OCI-LY7 (cell line): ENCODE measurements around the gene ZNF282. TPM values are rescaled to one million over a fixed set of nuclear protein-coding genes. Genes with fewer than 3 reads are reported as not detected.

Experiments
- BruUV-seq: library from RNA; stranded (reverse); fragments of 400-500 nt; replicated peaks from 2 replicates; lab custom pipeline; 2021; lab: Mats Ljungman, UMichigan
- CTCF ChIA-PET: fragments of 300-600 bp; sonication (Branson Sonifier 250); formaldehyde crosslinking; loops from one replicate; lab custom pipeline; 2022; ENCODE audit warnings: antibody characterized with exemption; ENCODE audit not compliant: unreplicated experiment; lab: Charles Lee
- POLR2A ChIA-PET: fragments of 300-600 bp; sonication (Branson Sonifier 250); formaldehyde crosslinking; loops from one replicate; lab custom pipeline; 2022; ENCODE audit warnings: antibody characterized with exemption; lab: Charles Lee
- DNase-seq: peaks from one replicate; pipeline ENCODE4 v3.0.0-alpha.2; 2015; ENCODE audit warnings: low spot score
- H2AFZ ChIP-seq: fragments of 200-600 bp; sonication (generic), shearing (Covaris generic); 2 replicates; pipeline ENCODE4 v1.6.1; 2014; ENCODE audit warnings: mild to moderate bottlenecking, antibody characterized with exemption, low read length, moderate library complexity
- H3K27ac ChIP-seq: fragments of 200-600 bp; sonication (generic); 2 replicates; pipeline ENCODE4 v1.5.1; 2014; ENCODE audit warnings: mixed run types, low read depth, mild to moderate bottlenecking, moderate library complexity, low read length, inconsistent platforms; ENCODE audit not compliant: poor library complexity, severe bottlenecking
- H3K36me3 ChIP-seq: fragments of 200-600 bp; sonication (generic); 2 replicates; pipeline ENCODE4 v1.6.1; 2014; ENCODE audit warnings: mild to moderate bottlenecking, antibody characterized with exemption, low read length, moderate library complexity, mixed read lengths; ENCODE audit not compliant: insufficient read depth
- H3K4me1 ChIP-seq: fragments of 200-600 bp; sonication (generic); 2 replicates; pipeline ENCODE4 v1.5.1; 2014; ENCODE audit warnings: mild to moderate bottlenecking, low read length; ENCODE audit not compliant: insufficient read depth, poor library complexity, severe bottlenecking
- H3K4me2 ChIP-seq: fragments of 200-600 bp; sonication (generic); 2 replicates; pipeline ENCODE4 v1.6.1; 2014; ENCODE audit warnings: mild to moderate bottlenecking, low read length
- H3K4me3 ChIP-seq: fragments of 200-600 bp; sonication (generic); 2 replicates; pipeline ENCODE4 v1.5.1; 2014; ENCODE audit warnings: mild to moderate bottlenecking, low read depth, low read length; ENCODE audit not compliant: poor library complexity, severe bottlenecking
- H3K79me2 ChIP-seq: fragments of 200-600 bp; sonication (generic); 2 replicates; pipeline ENCODE4 v1.6.1; 2016; ENCODE audit warnings: low read depth, mild to moderate bottlenecking, low read length, moderate library complexity, mixed read lengths; ENCODE audit not compliant: insufficient read depth
- H3K9me2 ChIP-seq: fragments of 200-600 bp; sonication (generic); 2 replicates; pipeline ENCODE4 v1.6.1; 2016; ENCODE audit warnings: mild to moderate bottlenecking, low read length, mixed read lengths; ENCODE audit not compliant: insufficient read depth
- H3K9me3 ChIP-seq: fragments of 200-600 bp; sonication (generic); 2 replicates; pipeline ENCODE4 v1.6.1; 2014; ENCODE audit warnings: mild to moderate bottlenecking, mixed run types, low read length, mixed read lengths
- H4K20me1 ChIP-seq: fragments of 200-600 bp; sonication (generic); 2 replicates; pipeline ENCODE4 v1.6.1; 2014; ENCODE audit warnings: mild to moderate bottlenecking, antibody characterized with exemption, low read length, moderate library complexity, mixed read lengths; ENCODE audit not compliant: insufficient read depth
- CTCF ChIP-seq: fragments of 200-600 bp; sonication (generic); conservative IDR thresholded peaks from 2 replicates; pipeline ENCODE4 v1.5.1; 2014; ENCODE audit warnings: mild to moderate bottlenecking, antibody characterized with exemption, low read length, moderate library complexity, mixed read lengths
- EZH2phosphoT487 ChIP-seq: fragments of 200-600 bp; sonication (generic); IDR thresholded peaks from 2 replicates; pipeline ENCODE4 v1.6.1; 2018; ENCODE audit warnings: low read depth, borderline replicate concordance, mild to moderate bottlenecking, mixed run types, antibody characterized with exemption, low read length, moderate library complexity, mixed read lengths
- intact Hi-C: fragments of 100-400 bp; cut with micrococcal nuclease; formaldehyde crosslinking; loops from one replicate; pipeline ENCODE4 v1.10.0; 2022; ENCODE audit not compliant: unreplicated experiment
- total RNA-seq, 2 experiments: library from RNA; depleted of rRNA in 1 of 2; stranded (reverse); fragments of >200 nt in 1 of 2; shearing (Covaris generic) in 1 of 2; gene quantifications; 2 replicates each; pipeline ENCODE4 v1.2.3, GENCODE V29; 2014 to 2022

Gene ZNF282
- total RNA-seq, 2 experiments from 2014 or later: 15.4 to 26.6 TPM

- no TSS peak for BruUV-seq
- no peaks in the 10 kb centered on the region for H3K79me2 ChIP-seq
- no peaks in the 10 kb centered on the region for H3K9me2 ChIP-seq
- no peak overlapping the region for H3K4me3 ChIP-seq
- H2AFZ ChIP-seq: no peak overlapping the region
- no peaks in the 10 kb centered on the region for H4K20me1 ChIP-seq
- H3K9me3 ChIP-seq: no peaks in the 10 kb centered on the region
- H3K27ac ChIP-seq: no peak overlapping the region
- ChIA-PET CTCF (no interaction called here), POLR2A (interaction anchor here (0.6 kb wide), 1 partner anchor 301 kb away, joined by 3 read pairs; no protein-coding TSS in a partner anchor)
- H3K36me3 ChIP-seq: peaks cover 66% of the 10 kb centered on the region
- TF ChIP-seq CTCF (no peak), EZH2phosphoT487 (no peak)
- no peak overlapping the region for H3K4me2 ChIP-seq
- intact Hi-C loops: no loop called here
- DNase-seq: no peak
- no peaks in the 10 kb centered on the region for H3K4me1 ChIP-seq
These were observed 13.9 kb upstream of the ZNF282 start for GRCh38 chr7:149181450-149181790.

GRCh38 chr7:149184274-149184673, 11.1 kb upstream of the ZNF282 start:
- H3K27ac ChIP-seq: no peak overlapping the region
- H3K4me1 ChIP-seq: no peaks in the 10 kb centered on the region
- H3K79me2 ChIP-seq: no peaks in the 10 kb centered on the region
- intact Hi-C loops: no loop called here
- ChIA-PET CTCF (no interaction called here), POLR2A (interaction anchor here (0.6 kb wide), 1 partner anchor 8 kb away, joined by 3 read pairs; no protein-coding TSS in a partner anchor)
- no peaks in the 10 kb centered on the region for H3K9me3 ChIP-seq
- H3K36me3 ChIP-seq: peaks cover 38% of the 10 kb centered on the region
- BruUV-seq: no TSS peak
- no peak overlapping the region for H3K4me3 ChIP-seq
- H3K9me2 ChIP-seq: no peaks in the 10 kb centered on the region
- no peak overlapping the region for H2AFZ ChIP-seq
- TF ChIP-seq EZH2phosphoT487 (no peak), CTCF (no peak)
- no peaks in the 10 kb centered on the region for H4K20me1 ChIP-seq
- DNase-seq: no peak
- no peak overlapping the region for H3K4me2 ChIP-seq

GRCh38 chr7:149188213-149188612, 7.1 kb upstream of the ZNF282 start:
- H3K4me3 ChIP-seq: no peak overlapping the region
- DNase-seq: no peak
- no peak overlapping the region for H2AFZ ChIP-seq
- intact Hi-C loops: no loop called here
- CTCF ChIA-PET: no interaction called here
- no peaks in the 10 kb centered on the region for H4K20me1 ChIP-seq
- no peak overlapping the region for H3K27ac ChIP-seq
- no peaks in the 10 kb centered on the region for H3K36me3 ChIP-seq
- no peak overlapping the region for H3K4me2 ChIP-seq
- no peaks in the 10 kb centered on the region for H3K4me1 ChIP-seq
- H3K9me3 ChIP-seq: no peaks in the 10 kb centered on the region
- no peaks in the 10 kb centered on the region for H3K9me2 ChIP-seq
- BruUV-seq: TSS peak; percentile 38
- H3K79me2 ChIP-seq: no peaks in the 10 kb centered on the region
- TF ChIP-seq CTCF: no peak
- TF ChIP-seq EZH2phosphoT487: no peak
- POLR2A ChIA-PET: interaction anchor here (0.6 kb wide), 1 partner anchor 164 kb away, joined by 4 read pairs; no protein-coding TSS in a partner anchor
